HepG2 (cell line): ENCODE results near the gene C10orf143. TPM values are rescaled to one million over a fixed set of nuclear protein-coding genes. Genes with fewer than 3 reads are reported as not detected.

ENCODE experiments used
- CREM ChIP-seq, 2 experiments: sonication (generic) in 1 of 2; formaldehyde crosslinking in 1 of 2; IDR thresholded peaks; 2 replicates each; pipeline versions ENCODE4 v1.4.0 to v1.6.1; 2016 to 2020; ENCODE audit warnings: antibody characterized with exemption in 1 of 2, mild to moderate bottlenecking in 1 of 2, missing genetic modification reagents in 1 of 2
- HOXA5 ChIP-seq: sonication (generic); formaldehyde crosslinking; IDR thresholded peaks from 2 replicates; pipeline ENCODE4 v1.4.0; 2020; ENCODE audit warnings: missing genetic modification reagents
- ISL2 ChIP-seq: sonication (generic); formaldehyde crosslinking; IDR thresholded peaks from 2 replicates; pipeline ENCODE4 v1.5.0; 2020; ENCODE audit warnings: missing genetic modification reagents
- KDM2A ChIP-seq: sonication (generic); formaldehyde crosslinking; IDR thresholded peaks from 2 replicates; pipeline ENCODE4 v1.4.0; 2020; ENCODE audit warnings: low read depth, missing genetic modification reagents, borderline replicate concordance
- MTA3 ChIP-seq: sonication (generic); formaldehyde crosslinking; IDR thresholded peaks from 2 replicates; pipeline ENCODE4 v1.4.0; 2020; ENCODE audit warnings: missing genetic modification reagents
- NKX3-1 ChIP-seq: sonication (generic); formaldehyde crosslinking; IDR thresholded peaks from 2 replicates; pipeline ENCODE4 v1.5.0; 2020; ENCODE audit warnings: missing genetic modification reagents
- SAP130 ChIP-seq: IDR thresholded peaks from 2 replicates; pipeline ENCODE4 v1.6.1; 2016; ENCODE audit warnings: low read depth
- SETDB1 ChIP-seq: sonication (generic); formaldehyde crosslinking; IDR thresholded peaks from 2 replicates; pipeline ENCODE4 v1.5.1; 2020; ENCODE audit warnings: missing genetic modification reagents, mild to moderate bottlenecking, borderline replicate concordance
- SOX13 ChIP-seq, 3 experiments: fragments of 450-650 bp in 1 of 3; sonication (generic) in 1 of 3; formaldehyde crosslinking in 1 of 3; IDR thresholded peaks in 2 of 3; conservative IDR thresholded peaks in 1 of 3; 2 replicates each; pipeline versions ENCODE4 v1.5.0 to v1.6.1; 2016 to 2020; ENCODE audit warnings: antibody characterized with exemption in 1 of 3, mild to moderate bottlenecking in 1 of 3, missing compliant biosample characterization in 1 of 3, missing genetic modification reagents in 1 of 3, moderate library complexity in 1 of 3
- TBX3 ChIP-seq: fragments of 450-650 bp; IDR thresholded peaks from 2 replicates; pipeline ENCODE4 v1.6.1; 2017; ENCODE audit warnings: antibody characterized with exemption, mild to moderate bottlenecking, inconsistent platforms, borderline replicate concordance
- ZFAT ChIP-seq: sonication (generic); formaldehyde crosslinking; conservative IDR thresholded peaks from 2 replicates; pipeline ENCODE4 v1.8.1; 2023; ENCODE audit warnings: missing genetic modification reagents, inconsistent platforms
- ZNF101 ChIP-seq: sonication (generic); formaldehyde crosslinking; IDR thresholded peaks from 2 replicates; pipeline ENCODE4 v1.4.0; 2020; ENCODE audit warnings: mild to moderate bottlenecking, low read depth, missing genetic modification reagents, borderline replicate concordance
- ZNF274 ChIP-seq: sonication (generic); formaldehyde crosslinking; IDR thresholded peaks from 2 replicates; pipeline ENCODE4 v1.5.1; 2020; ENCODE audit warnings: mild to moderate bottlenecking, missing genetic modification reagents
- ZNF44 ChIP-seq: sonication (generic); formaldehyde crosslinking; IDR thresholded peaks from 2 replicates; pipeline ENCODE4 v1.5.1; 2020; ENCODE audit warnings: mild to moderate bottlenecking, missing genetic modification reagents
- polyA plus RNA-seq, 8 experiments: library from polyadenylated mRNA; depleted of rRNA in 3 of 8; stranded (reverse) in 7 of 8; unstranded in 1 of 8; fragments of >200 nt; fragmentation: Illumina TruSeq in 4 of 8; extraction: Trizol in 4 of 8; gene quantifications; 2 replicates each; pipeline versions ENCODE4 v1.2.1 to v1.2.3, GENCODE V29; 2011 to 2016; ENCODE audit warnings: low read depth in 4 of 8, missing spikeins in 1 of 8, mixed read lengths in 1 of 8; ENCODE audit not compliant: insufficient read depth in 1 of 8
- total RNA-seq, 5 experiments: library from RNA; depleted of rRNA; stranded (reverse); fragments of >200 nt; fragmentation: Illumina TruSeq; extraction: Trizol; gene quantifications; 2 replicates each; pipeline ENCODE4 v1.2.3, GENCODE V29; 2016; ENCODE audit warnings: low read depth in 1 of 5
- TF ChIP-seq, protein P1 (sequence below): sonication (generic); formaldehyde crosslinking; conservative IDR thresholded peaks from 2 replicates; pipeline ENCODE4 v1.4.0; 2020; ENCODE audit warnings: missing genetic modification reagents
- TF ChIP-seq, protein P2 (sequence below): sonication (generic); formaldehyde crosslinking; IDR thresholded peaks from 2 replicates; pipeline ENCODE4 v1.8.0; 2023; ENCODE audit warnings: mild to moderate bottlenecking, missing genetic modification reagents
- TF ChIP-seq, protein P3 (sequence below): sonication (generic); formaldehyde crosslinking; conservative IDR thresholded peaks from 2 replicates; pipeline ENCODE4 v1.8.0; 2022; ENCODE audit warnings: missing genetic modification reagents
- TF ChIP-seq, protein P4 (sequence below): IDR thresholded peaks from 2 replicates; pipeline ENCODE4 v1.6.1; 2016; ENCODE audit warnings: mild to moderate bottlenecking, missing biosample characterization, missing genetic modification reagents
- TF ChIP-seq, protein P5 (sequence below): sonication (generic); formaldehyde crosslinking; IDR thresholded peaks from 2 replicates; pipeline ENCODE4 v1.5.1; 2020; ENCODE audit warnings: mild to moderate bottlenecking, missing genetic modification reagents, borderline replicate concordance

The C10orf143 gene
- total and polyA plus RNA-seq, 2 of the 13 experiments (the other 11 are each of a cell fraction or from before 2014, with no cell fraction given): 0.21 to 0.91 TPM

DNA sequence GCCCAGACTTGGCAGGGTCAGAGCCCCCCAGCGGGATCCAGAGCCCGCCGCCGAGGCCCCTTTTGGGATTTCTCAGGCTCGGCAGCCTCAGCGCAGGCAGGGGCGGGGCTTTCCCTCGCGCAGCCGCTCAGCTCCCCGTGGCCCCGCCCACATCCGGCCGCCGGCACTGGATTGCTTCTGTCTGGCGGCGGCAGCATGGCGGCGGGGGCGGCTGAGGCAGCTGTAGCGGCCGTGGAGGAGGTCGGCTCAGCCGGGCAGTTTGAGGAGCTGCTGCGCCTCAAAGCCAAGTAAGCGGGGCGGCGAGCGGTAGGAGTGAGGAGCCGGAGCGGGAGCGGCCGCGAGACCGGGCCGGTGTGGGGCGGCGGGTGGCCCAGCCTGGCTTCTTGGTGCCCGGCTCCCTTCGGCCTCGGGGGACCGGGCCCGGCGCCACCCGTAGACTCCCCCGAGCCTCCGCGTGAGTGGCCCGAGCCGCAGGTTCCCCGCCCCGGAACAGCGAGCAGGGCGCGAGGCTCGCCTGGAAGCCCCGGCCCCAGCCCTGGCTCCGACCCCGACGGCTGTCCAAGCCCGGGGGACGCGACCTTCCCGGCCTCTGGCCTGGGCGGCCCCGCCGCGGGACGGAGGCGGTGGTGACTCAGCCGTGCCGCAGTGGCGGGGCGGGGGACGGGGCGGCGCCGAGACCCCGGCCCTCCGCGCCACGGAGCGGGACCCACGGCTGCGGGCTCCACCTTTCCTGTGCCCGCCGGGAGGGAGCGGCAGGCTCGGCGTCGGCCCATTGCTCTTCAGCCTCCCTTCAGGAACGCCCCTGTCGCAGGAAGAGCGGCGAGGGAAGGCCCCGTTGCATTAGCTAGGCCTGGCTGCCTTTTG is 25.8 kb upstream of the C10orf143 start, which contains the start of gene GLRX3 (continued):
- TF ChIP-seq, protein P1, sequence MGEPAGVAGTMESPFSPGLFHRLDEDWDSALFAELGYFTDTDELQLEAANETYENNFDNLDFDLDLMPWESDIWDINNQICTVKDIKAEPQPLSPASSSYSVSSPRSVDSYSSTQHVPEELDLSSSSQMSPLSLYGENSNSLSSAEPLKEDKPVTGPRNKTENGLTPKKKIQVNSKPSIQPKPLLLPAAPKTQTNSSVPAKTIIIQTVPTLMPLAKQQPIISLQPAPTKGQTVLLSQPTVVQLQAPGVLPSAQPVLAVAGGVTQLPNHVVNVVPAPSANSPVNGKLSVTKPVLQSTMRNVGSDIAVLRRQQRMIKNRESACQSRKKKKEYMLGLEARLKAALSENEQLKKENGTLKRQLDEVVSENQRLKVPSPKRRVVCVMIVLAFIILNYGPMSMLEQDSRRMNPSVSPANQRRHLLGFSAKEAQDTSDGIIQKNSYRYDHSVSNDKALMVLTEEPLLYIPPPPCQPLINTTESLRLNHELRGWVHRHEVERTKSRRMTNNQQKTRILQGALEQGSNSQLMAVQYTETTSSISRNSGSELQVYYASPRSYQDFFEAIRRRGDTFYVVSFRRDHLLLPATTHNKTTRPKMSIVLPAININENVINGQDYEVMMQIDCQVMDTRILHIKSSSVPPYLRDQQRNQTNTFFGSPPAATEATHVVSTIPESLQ (CRISPR knock-in tag): no peak
- no peak for TF ChIP-seq ZNF44 (CRISPR knock-in tag)
- TF ChIP-seq MTA3 (CRISPR knock-in tag): no peak
- TF ChIP-seq ISL2 (CRISPR knock-in tag): 0 out of 2 replicates have a peak, but pooled peaks have one; percentile 25
- peak; percentile 72; the same call in 1 of the 2 replicates for TF ChIP-seq KDM2A (CRISPR knock-in tag)
- 0 out of 2 replicates have a peak, but pooled peaks have one; percentile 34 for TF ChIP-seq HOXA5 (CRISPR knock-in tag)
- peak; percentile 30; the same call in 1 of the 2 replicates for TF ChIP-seq ZNF101 (CRISPR knock-in tag)
- TF ChIP-seq, protein P2, sequence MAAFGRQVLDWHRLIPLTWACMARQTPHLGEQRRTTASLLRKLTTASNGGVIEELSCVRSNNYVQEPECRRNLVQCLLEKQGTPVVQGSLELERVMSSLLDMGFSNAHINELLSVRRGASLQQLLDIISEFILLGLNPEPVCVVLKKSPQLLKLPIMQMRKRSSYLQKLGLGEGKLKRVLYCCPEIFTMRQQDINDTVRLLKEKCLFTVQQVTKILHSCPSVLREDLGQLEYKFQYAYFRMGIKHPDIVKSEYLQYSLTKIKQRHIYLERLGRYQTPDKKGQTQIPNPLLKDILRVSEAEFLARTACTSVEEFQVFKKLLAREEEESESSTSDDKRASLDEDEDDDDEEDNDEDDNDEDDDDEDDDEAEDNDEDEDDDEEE: no peak
- TF ChIP-seq, protein P3, sequence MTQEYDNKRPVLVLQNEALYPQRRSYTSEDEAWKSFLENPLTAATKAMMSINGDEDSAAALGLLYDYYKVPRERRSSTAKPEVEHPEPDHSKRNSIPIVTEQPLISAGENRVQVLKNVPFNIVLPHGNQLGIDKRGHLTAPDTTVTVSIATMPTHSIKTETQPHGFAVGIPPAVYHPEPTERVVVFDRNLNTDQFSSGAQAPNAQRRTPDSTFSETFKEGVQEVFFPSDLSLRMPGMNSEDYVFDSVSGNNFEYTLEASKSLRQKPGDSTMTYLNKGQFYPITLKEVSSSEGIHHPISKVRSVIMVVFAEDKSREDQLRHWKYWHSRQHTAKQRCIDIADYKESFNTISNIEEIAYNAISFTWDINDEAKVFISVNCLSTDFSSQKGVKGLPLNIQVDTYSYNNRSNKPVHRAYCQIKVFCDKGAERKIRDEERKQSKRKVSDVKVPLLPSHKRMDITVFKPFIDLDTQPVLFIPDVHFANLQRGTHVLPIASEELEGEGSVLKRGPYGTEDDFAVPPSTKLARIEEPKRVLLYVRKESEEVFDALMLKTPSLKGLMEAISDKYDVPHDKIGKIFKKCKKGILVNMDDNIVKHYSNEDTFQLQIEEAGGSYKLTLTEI (CRISPR knock-in tag): no peak; the same call in 1 of the 2 replicates
- TF ChIP-seq NKX3-1 (CRISPR knock-in tag): 0 out of 2 replicates have a peak, but pooled peaks have one; percentile 43
- TF ChIP-seq ZFAT (CRISPR knock-in tag): no peak
- peak; percentile 91 for TF ChIP-seq SAP130
- TF ChIP-seq TBX3: no peak
- TF ChIP-seq SOX13 (IDR thresholded peaks at IDR 0.05): no peak
- TF ChIP-seq SOX13 (CRISPR knock-in tag; conservative IDR thresholded peaks at IDR 0.05 in 1 of 2, IDR thresholded peaks at IDR 0.05 in 1 of 2): no peak
- no peak for TF ChIP-seq SETDB1 (CRISPR knock-in tag)
- peak; percentile 25; the same call in 1 of the 2 replicates for TF ChIP-seq ZNF274 (CRISPR knock-in tag)
- TF ChIP-seq, protein P4, sequence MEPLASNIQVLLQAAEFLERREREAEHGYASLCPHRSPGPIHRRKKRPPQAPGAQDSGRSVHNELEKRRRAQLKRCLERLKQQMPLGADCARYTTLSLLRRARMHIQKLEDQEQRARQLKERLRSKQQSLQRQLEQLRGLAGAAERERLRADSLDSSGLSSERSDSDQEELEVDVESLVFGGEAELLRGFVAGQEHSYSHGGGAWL (CRISPR knock-in tag): peak; percentile 65; the same call in 1 of the 2 replicates
- TF ChIP-seq, protein P5, sequence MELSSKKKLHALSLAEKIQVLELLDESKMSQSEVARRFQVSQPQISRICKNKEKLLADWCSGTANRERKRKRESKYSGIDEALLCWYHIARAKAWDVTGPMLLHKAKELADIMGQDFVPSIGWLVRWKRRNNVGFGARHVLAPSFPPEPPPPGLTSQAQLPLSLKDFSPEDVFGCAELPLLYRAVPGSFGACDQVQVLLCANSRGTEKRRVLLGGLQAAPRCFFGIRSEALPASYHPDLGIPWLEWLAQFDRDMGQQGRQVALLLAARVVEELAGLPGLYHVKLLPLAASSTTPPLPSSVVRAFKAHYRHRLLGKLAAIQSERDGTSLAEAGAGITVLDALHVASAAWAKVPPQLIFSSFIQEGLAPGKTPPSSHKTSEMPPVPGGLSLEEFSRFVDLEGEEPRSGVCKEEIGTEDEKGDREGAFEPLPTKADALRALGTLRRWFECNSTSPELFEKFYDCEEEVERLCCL (CRISPR knock-in tag): no peak
- no peak for TF ChIP-seq CREM (IDR thresholded peaks at IDR 0.05)
- TF ChIP-seq CREM (CRISPR knock-in tag; IDR thresholded peaks at IDR 0.05): no peak
